Activated CD8-positive, alpha-beta memory T cell treated with anti-CD3 and anti-CD28 coated beads, Interleukin-2, amount 50 U/mL, for 24 hours (primary cell): ENCODE data around the gene ZNF423.

Experiments
- DNase-seq: peaks from one replicate; pipeline ENCODE4 v3.0.0-alpha.2; 2020; ENCODE audit errors: extremely low read depth

ZNF423 gene

DNA sequence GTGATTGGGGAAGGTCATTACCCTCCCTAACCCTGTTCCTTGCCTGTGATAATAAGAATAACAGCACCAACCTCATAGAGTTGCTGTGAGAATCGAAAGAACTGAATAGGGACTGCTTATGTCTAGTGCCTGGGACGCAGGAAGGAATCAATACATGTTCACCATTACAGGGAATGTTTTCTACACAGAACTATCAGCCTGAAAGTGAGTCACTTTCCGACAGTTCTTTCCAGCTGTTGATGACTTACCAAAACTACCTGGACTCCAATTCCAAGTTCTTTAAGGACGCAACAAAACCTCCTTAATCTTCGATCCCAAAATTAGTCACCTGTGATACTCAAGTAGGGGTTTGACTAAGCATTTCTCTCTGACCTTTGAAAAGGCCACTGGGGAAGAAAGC lies 29.4 kb downstream of the ZNF423 start:
- DNase-seq: no peak

DNA sequence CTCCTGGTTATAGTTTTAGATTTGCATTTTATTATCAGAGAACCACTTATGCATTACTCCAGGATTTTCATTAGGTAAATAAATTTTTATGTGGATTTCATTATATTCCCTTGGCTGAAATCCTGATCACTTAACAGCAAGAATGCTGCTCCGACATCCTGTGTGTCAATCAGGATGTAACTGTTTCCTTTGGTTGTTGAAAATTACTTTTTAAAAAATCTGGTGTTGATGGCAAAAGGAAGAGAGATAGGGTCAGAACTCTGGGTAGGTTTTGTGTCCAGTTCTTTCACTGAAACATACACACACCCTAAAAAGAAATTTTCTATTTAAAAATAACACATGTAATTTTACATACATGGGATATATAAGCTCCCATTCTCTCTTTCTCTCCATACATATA lies 30.9 kb downstream of the ZNF423 start:
- DNase-seq: no peak

DNA sequence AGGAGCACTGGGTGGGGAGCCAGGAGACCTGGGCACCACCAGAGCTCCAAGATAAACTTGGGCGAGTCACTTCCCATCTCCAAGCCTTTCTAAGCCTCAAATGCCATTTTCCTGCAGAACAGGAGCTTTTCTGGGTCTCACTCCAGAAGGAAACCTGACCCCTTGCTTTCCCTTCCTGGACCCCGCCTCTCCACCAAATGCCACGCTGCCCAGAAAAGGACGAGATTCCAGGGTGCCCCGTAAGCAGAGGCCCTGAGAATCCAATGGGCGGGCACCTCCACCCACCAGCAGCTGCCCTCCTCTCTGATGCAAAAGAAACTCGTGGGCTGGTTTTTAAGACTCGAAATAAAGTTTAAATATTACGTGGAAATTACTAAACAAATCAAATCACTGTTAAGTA lies 31.3 kb downstream of the ZNF423 start:
- DNase-seq: no peak

DNA sequence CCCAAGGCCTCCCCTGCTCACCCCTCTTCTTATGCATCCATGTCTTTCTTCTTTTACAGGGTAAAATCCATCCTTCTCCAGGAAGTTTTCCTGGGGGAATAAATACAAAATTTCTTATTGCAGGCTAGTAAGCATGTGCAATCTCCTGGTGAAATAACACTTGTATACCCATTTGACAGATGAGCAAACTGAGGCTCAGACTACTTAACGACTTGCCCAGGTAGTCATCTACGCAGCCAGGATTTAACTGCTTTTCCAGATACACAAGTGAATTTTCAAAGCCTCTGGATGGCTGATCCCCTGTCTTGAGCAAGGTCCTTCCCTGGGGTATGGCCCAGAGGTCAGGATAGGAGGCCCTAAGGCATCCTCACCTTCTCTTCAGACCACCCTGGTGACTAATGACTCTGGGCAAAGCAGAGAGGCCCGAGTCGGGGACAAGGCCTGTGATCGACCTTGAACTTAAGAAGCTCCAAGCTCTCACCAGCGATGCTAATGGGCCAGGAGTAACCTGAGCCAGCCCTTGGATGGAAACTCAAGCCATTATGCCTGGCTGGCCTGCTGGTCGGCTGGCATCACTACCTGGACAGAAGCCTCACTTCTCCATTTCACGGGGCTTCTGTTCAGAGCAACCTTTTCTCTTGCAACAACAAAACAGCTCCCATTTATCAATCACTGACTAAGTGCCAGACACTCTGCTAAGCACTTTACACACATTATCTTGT lies 33.1 kb downstream of the ZNF423 start:
- DNase-seq: no peak

DNA sequence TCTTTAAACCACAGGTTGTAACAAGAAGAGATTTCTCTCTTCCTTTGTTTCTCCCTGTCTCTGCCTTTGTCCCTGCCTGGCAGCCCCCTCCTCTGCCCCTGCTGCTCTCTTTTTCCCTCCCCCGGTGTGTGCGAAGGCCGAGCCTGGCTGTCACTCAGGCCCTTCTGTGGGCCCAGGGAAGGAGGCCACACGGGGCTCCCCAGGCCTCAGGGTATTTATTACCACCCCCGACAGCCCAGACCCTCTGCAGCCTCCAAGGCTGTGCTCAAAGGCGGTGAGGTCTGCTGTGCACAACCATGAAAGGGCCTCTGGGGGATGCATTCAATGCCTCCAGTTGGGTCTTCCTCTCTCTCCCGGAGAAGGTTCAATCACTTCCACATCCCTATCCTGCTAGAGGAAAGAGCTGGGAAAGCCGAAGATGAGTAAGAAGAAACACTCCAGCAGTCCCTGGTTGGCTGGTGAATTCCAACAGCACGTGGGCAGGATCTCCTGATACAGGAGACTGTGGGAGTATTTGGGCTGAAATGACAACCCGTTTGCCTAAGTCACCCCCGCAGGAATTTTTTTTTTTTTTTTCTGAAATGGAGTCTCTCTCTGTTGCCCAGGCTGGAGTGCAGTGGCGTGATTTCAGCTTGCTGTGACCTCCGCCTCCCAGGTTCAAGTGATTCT lies 34.2 kb downstream of the ZNF423 start:
- no peak for DNase-seq

DNA sequence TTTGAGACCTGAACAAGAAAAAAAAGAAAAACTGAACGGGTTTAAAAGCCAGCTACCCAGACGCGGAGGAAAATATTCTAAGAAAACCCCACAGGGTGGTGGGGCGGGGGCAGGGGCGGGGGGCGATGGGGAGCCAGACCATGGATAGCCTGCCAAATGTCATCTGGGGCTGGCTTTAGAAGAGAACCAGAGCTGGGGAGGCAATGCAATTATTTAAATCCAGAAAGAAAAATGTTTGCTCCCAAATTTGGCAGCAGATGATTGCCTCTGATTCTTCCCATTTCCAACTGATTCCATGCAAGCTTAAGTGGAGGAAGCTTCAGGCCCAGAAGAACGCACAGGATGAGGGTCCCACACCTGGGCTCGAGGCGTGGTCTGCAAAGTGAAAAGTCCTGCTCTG lies 34.8 kb downstream of the ZNF423 start:
- no peak for DNase-seq

DNA sequence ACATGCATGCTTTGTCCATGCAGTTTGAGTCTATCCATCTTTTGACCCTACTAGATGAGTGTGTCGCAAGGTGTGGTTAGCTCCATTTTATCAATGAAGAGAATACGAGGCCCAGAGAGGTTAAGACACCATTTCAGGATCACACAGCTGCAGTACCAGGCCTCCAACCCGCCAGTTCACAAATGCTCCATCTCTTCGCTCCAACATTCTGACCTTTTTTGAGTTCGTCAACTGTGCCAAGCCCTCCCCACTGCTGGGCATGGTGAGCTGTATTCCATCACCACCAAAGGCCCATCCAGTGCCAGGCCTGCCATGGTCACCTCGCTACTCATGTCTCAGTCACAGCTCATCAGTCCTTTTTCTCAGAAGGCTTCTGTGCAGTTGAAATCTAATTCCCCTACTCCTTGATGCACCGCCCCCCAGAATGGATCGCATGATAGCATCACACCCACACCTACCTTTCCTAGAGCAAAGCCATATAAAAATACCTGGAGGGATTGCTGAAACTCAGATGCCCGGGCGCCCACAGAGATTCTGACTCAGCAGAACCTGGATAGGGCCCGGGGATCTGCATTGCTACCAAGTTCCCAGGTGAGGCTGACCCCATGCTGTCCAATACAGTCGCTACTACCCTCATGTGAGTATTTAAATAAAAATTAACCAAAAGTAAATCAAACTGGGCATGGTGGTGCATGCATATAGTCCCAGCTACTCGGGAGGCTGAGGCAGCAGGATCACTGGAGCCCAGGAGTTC lies 38.0 kb downstream of the ZNF423 start:
- no peak for DNase-seq

DNA sequence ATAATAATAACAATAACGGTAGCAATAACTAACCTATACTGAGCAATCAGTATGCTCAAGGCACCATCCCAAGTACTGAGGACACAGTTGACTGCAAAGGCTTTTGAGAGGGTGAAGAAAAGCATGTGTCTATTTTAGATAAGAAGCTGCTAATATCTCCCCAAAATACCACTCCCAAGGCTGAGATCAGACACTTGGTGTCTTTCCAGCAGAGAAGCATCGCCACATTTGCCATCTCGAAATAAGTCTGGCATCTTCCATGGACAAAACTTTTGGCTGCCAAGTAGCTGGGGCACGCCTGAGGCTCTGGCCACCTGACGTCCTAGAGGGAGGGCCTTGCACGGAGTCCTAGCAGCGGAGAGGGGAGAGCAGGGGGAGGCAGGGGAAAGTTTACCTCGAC lies 39.0 kb downstream of the ZNF423 start:
- DNase-seq: no peak

DNA sequence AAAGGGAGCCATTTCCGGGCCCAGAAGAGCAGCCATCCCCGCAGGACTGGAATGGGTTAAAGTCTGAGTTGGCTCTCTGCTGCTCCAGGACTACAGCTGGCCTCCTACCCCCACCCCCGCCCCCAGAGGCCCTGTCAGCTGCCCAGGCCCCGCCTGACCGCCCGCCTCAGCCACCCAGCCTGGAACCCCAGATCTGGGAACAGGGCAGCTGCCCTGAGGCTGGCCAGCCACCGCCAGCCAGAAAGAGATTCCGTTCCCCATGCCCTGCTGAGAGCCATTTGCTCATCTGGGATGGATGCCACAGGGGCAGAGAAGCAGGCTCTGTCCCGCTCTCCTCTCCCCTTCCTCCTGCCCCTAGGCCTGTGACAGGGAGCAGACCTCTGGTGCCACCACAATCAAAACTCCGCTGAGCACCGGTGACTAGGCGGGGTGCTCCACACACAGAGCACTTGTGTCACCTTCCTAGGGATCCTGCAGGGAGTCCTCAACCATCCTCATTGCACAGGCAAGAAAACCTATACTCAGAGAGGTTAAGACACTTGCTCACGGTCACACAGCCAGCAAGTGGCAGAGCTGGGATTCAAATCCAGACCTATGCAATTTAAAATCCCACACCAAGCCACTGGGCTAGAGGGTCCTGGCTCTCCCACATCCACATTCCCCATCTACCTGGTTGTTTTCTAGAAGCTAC lies 44.1 kb downstream of the ZNF423 start:
- no peak for DNase-seq

DNA sequence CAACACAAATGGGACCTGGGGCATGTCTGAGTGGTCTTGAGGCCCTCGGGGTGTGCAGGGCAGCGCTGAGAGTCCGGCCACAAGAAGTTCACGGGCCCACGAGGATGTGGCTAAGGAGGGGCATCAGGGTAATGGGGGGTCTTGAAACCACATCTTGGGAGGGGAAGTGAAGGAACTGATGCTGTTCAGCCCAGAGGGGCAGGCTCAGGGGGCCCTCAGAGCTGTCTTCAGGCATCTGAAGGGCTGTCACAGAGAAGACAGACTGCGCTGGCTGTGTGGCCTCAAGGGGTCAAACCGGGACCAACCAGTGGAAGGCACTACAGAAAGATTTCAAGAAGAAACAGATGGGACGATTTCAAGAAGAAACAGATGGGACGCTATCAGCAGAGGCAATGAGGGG lies 45.1 kb downstream of the ZNF423 start:
- DNase-seq: no peak

DNA sequence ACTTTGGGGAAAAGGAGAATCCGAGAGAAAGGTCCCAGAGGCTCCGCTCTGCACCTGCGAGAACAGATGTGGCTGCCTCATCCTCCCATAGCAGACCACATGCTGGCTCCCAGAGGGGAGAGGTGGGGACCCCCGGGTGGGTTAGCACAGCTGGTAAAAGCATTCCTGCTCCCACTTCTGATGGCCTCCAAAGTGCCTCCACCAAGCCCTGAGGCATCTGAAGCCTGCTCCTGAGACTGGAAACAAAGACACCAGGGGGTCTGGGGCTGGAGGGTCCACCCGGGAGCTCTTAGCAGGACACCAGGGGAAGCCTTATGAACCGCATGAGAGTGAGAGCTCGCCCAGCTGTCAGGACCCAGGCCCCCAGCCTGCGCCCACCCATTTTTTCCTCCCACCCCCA lies 46.4 kb downstream of the ZNF423 start:
- no peak for DNase-seq

DNA sequence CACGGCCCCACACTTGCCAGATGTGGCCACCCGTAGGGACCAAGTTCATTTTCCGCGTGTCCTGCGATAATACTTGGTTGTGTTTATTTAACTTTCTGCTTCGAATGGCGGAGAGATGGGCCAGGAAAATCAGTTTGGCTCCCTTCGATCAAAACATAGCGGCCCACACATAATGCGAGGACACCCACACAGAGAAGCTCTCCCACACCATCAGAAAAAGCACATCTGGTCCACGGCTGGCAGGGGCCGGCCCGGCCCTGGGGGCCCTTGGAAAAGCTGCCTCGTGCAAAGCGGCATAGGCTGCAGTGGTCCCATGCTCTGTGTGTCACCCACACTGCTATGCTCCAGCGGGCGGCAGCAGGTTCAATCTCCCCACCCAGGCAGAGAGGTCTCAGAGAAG lies 46.9 kb downstream of the ZNF423 start:
- no peak for DNase-seq

DNA sequence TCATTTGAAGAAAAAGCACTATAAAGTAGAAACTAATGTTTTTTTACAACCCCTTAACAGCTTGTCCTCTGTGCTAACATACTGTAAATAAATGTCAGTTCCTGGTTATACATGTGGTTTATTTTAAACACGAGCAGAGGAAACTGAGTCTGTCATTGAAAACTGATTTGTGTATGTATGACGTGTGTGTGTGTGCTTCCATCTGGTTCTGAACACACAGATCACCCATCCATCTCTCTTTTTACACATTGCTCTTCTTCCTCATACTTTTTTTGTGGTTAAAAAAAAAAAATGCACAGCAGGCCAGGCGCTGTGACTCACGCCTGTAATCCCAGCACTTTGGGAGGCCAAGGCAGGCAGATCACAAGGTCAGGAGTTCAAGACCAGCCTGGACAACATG lies 49.5 kb downstream of the ZNF423 start:
- no peak for DNase-seq

DNA sequence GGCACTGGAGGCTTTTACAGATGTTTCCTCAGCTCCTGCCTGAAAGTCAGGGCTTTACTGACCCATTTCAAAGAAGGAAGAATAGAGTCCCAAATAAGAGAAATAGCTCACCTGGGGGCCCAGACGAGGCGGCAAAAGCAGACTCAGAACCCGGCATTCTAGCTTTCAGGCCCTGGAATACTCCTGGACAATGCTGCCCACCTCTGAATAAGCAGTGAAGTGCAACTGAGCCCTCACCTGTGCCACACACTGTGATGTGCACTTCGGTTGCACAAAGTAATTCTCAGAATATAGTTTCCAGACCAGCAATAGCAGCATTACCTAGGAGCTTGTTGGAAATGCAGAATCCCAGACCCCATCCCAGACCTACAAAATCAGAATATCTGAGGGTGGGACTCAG lies 54.6 kb downstream of the ZNF423 start:
- no peak for DNase-seq

DNA sequence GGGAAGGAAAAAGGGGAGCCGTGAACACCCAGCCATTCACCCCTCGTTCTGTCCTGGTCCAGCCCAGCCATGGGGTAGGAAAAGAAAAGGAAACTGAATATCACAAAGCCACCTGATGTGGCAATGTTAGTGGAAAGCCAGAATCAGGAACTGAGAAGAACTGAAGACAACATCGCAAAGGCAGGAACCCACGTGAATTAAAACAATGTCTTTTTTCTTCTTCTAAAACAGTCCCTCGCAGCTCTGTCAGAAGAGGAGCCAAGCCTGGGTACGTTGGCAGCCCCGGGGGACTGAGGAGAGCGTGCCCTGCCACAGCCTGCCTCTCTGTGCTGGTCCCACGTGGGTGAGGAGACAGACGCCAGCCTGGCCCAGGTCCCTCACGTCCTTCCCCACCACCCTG lies 55.0 kb downstream of the ZNF423 start:
- no peak for DNase-seq

DNA sequence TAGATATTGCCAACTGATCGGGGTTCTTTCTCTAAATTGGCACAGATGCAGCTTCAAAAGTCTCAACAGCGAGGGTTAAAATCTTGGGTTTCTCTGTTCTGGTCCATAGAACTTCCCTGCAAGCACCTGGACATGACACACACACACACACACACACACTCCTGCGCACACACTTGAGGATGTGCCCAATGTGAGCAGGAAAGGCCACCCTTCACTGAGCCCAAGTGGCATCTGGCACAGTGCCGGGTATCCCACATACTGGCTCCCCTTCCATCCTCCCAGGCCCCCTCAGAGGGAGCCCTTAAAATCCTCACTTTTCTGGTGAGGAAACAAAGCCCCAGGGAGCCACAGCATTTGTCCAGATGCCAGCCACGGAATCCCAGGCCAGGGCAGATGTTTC lies 55.5 kb downstream of the ZNF423 start:
- DNase-seq: no peak

DNA sequence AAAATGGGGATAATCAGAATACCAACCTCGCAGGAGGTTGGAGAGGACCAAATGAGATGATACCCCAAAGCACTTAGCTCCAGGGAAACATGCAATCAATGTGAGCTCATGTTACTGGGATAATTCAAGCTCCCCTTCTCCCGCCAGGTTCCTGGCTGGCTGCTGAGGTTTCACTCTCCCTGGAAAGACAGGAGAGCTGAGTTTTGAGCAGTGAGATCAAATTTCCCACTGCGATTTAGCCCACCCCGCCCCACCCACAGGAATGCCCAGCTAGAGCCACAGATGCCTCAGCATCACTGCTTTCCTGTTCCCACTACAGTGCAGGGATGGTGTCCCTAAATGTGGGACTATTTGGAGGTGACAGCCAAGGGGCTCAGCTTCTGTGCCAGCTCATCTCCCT lies 56.7 kb downstream of the ZNF423 start:
- no peak for DNase-seq

DNA sequence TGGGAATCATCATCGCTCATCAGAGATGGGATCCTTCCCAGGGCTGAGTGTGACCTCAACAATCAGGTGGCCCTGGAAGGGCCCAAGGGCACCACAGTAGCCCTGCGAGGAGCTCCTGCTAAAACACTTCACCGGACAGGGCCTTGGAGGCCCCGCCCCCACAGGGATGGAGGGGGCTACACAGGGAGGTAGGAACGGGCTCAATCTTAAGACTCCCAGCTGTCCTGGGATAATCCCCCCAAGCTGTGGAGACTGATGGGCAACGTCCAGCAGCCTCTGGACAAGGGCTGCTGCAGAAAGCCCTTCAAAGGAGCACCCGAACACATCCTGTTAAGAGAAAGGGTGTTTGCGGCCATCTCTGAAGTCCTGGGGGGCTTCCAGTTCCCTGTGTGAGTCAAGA lies 60.4 kb downstream of the ZNF423 start:
- DNase-seq: no peak

DNA sequence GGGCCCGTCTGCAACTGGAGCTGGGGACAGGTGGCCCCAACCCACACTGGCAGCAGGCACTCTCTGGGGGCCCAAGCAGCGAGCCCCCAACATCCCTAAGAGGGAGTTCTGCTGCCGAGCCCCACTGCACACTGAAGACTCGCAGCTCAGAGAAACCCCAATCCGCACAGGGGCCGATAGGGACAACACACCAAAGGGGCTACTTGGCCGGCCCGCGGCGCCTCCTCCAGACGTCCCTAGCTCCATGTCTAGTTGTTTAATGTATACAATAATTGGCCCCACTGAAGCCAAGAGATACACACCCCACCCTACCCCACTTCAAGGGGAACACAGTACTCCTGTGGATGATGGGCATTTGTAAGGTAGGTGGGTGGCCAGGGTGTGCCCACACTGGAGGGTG lies 62.7 kb downstream of the ZNF423 start:
- no peak for DNase-seq

DNA sequence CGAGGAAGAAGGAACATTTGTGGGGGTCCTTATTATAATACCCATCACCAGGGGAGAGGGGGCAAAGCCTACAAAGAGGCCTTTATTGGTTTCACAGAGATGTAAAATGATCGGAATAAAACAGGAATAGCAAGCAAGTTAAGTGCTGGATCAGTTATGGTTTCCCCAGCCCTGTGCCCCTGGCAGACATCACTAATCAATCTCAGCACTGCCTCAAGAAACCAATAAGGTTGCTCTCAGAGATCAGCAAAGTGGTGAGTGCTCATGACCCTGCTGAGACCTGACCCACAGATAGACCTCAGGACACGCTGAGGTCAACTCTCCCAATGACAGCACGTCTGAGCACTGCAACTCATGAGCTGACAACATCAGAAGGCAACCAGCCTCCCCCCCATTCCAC lies 66.3 kb downstream of the ZNF423 start:
- DNase-seq: no peak

DNA sequence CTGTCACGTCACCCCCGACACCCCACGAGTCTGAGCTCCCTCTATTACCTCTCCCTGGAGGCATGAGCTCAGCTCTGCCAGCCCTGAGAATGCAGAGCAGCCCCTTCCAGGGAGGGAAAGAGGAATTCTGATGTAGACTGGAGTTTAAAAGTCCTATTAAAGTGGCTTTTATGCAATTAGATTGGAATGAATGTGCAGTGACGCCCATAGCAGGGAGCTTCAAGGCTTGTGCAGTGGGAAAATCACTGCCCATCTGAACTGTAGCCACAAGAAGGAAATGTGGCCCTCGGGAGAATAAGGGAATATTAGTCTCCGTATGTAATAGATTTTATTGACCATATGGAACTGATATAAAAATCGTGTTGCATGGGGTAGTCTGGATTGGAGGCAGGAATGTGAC lies 66.9 kb downstream of the ZNF423 start:
- DNase-seq: no peak

DNA sequence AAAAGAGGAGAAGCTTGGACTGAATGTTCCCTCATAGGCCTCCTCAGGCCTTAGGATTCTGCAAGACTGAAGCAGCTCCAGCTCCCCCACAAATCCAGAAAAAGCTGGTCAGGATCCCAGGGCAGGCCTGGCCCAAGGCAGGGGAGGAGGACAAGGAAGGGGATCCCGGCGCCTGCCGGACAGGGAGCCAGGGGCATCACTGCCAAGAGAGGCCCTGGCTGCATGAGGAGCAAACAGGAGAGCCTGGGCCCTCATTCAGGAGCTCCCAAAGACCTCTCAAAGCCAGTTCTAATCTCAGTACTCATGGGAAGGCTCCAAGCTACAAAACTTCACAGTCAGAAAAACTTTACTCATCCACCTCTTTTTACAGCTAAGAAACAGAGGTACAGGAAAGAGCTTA lies 67.3 kb downstream of the ZNF423 start:
- no peak for DNase-seq
